Adipocyte (in vitro differentiated cells): ENCODE data around the gene MYLK4.

Experiments used
- DNase-seq: peaks from one replicate; pipeline ENCODE4 v3.0.0-alpha.2; 2015; ENCODE audit warnings: low read depth
- H3K27me3 ChIP-seq: replicated peaks from 2 replicates; pipeline ENCODE4 v1.7.0; 2013; ENCODE audit warnings: mild to moderate bottlenecking, low read length, moderate library complexity; ENCODE audit not compliant: control insufficient read depth, insufficient read depth
- H3K36me3 ChIP-seq: 2 replicates; pipeline ENCODE4 v1.7.0; 2013; ENCODE audit warnings: low read length, mild to moderate bottlenecking, moderate library complexity; ENCODE audit not compliant: control insufficient read depth, insufficient read depth, severe bottlenecking
- H3K4me1 ChIP-seq: 2 replicates; pipeline ENCODE4 v1.7.0; 2013; ENCODE audit warnings: mild to moderate bottlenecking, low read length, moderate library complexity; ENCODE audit not compliant: control insufficient read depth, insufficient read depth
- H3K4me3 ChIP-seq: 2 replicates; pipeline ENCODE4 v1.7.0; 2013; ENCODE audit warnings: mild to moderate bottlenecking, low read length, moderate library complexity
- H3K9ac ChIP-seq: 2 replicates; pipeline ENCODE4 v1.7.0; 2013; ENCODE audit warnings: mild to moderate bottlenecking, low read length, moderate library complexity
- H3K9me3 ChIP-seq: 2 replicates; pipeline ENCODE4 v1.7.0; 2013; ENCODE audit warnings: mild to moderate bottlenecking, low read length, moderate library complexity; ENCODE audit not compliant: control insufficient read depth

MYLK4 gene

DNA sequence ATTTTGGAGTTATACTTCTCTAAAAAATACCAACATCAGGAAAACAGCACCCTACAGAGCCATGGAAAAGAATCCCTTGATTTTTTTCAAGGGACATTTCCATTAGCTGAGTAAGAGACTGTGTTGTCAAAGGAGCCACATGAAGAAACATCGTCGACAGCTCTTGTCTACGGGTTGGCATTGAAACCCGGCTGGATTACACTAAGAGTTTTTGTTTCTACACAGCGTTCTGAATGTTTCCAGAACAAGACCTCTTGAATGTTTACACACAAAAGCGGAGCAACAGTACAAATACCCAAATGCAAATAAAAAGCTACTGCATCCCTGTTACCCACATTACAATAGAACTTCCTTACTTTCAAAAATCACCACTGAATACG lies 2.4 kb upstream of the MYLK4 start:
- no peak for DNase-seq
- Histone ChIP-seq H3K27me3 (no peaks in the 10 kb centered on the region), H3K4me1 (peaks cover 4% of the 10 kb centered on the region), H3K9me3 (no peaks in the 10 kb centered on the region), H3K36me3 (no peaks in the 10 kb centered on the region), H3K4me3 (no peak overlapping the region), H3K9ac (no peak overlapping the region)

DNA sequence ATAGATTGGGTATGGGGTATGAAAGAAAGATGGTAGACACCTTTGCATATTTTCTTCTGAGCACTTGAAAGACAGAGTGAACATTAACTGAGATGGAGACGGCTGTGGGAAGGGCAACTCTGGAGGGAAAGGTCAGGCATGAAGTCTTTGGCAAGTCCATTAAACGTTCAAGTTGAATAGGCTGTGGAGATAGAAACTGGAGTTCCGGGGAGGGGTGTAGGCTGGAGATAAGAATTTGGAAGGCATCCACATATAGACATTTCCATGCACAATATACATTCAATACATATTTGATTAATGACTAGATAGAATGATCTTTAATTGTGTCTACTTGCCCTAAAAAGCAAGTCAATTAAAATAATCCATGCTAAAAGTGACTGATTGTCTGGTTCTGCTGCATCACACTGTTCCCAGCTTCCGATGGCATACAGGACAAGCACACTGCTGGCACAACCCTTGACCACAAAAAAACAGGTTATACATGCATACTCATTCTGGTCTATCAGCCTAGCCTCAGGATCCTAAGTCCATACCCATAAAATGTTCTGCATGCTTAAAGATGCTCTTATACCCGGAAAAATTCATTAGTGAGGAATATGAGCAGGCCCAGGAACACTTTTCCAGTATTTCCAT lies 1.9 kb upstream of the MYLK4 start:
- Histone ChIP-seq H3K9me3 (no peaks in the 10 kb centered on the region), H3K4me3 (no peak overlapping the region), H3K27me3 (no peaks in the 10 kb centered on the region), H3K36me3 (no peaks in the 10 kb centered on the region), H3K9ac (no peak overlapping the region), H3K4me1 (peaks cover 4% of the 10 kb centered on the region)
- no peak for DNase-seq

DNA sequence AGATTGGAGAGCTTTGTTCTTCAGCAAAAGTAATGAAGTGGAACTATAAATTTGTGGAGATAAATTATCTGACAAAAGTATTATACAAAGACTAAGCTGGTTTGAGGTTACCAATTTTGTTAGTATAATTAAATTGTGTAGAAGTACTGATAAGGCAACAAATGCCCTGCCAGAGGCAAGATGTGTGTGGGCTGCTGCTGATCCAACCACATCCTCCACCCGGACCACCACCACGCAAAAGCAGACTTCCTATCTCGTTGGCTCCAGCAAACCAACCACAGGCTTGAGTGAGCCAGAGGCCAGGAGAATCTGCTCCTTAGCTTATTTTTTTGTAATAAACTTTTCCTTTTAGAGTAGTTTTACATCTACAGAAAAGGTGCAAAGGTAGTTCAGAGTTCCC lies 1.1 kb upstream of the MYLK4 start:
- Histone ChIP-seq H3K9me3 (no peaks in the 10 kb centered on the region), H3K27me3 (no peaks in the 10 kb centered on the region), H3K4me3 (no peak overlapping the region), H3K4me1 (peaks cover 4% of the 10 kb centered on the region), H3K9ac (no peak overlapping the region), H3K36me3 (no peaks in the 10 kb centered on the region)
- no peak for DNase-seq

DNA sequence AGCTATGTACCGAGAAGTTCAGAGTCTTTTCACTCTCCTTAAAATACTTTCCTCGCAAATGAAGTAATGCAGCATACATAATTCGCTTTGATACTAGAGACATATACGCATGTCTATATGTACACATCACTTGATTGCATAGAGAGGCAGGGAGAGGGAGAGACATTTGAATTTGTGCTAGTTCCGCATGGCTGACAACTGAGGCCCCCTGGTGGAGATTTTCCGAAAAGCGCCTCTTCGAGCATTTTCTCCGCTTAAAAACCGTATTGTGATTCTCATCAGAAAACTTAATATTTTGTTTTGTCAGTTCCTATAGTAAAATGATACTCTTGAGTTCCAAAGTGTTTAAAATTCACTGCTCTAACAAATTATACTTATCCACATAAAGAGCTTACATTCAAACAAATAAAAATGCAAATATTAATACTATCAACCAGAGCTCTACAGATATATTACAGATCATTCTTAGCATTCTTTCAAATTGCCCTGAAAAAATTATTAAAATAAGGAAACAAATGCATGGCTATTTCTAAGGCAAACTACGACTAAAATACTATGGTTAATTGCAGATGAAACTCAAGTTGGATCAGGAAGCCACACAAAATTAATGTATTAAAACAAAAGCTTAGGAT lies 637 bp downstream of the MYLK4 start:
- H3K4me1 ChIP-seq, result peaks cover 4% of the 10 kb centered on the region
- peak overlapping the region; percentile 18 for H3K9ac ChIP-seq
- H3K36me3 ChIP-seq, result no peaks in the 10 kb centered on the region
- no peaks in the 10 kb centered on the region for H3K27me3 ChIP-seq
- H3K4me3 ChIP-seq, result peak overlapping the region; percentile 76
- H3K9me3 ChIP-seq, result no peaks in the 10 kb centered on the region
- DNase-seq, result peak; percentile 85

DNA sequence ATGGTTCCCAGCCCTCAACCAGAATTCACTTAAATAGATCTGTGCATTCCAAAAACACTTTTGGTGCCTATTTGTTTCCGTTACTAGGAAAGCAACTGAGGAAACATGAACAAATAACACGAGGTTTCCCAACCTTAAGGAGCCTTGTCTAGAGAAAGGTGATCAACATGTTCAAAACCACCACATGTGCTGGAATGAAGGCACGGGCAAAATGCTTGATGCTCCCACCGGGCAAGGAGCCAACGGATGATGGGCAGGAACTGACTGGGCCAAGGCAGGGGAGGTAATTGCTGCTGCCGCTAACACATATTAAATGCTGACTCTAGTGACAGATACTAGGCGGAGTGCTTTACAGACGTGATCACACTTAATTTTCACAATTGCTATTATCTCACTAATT lies 2.5 kb downstream of the MYLK4 start:
- H3K4me3 ChIP-seq, result no peak overlapping the region
- H3K9ac ChIP-seq, result no peak overlapping the region
- H3K36me3 ChIP-seq, result no peaks in the 10 kb centered on the region
- no peak for DNase-seq
- peaks cover 4% of the 10 kb centered on the region for H3K4me1 ChIP-seq
- H3K27me3 ChIP-seq, result no peaks in the 10 kb centered on the region
- no peaks in the 10 kb centered on the region for H3K9me3 ChIP-seq

DNA sequence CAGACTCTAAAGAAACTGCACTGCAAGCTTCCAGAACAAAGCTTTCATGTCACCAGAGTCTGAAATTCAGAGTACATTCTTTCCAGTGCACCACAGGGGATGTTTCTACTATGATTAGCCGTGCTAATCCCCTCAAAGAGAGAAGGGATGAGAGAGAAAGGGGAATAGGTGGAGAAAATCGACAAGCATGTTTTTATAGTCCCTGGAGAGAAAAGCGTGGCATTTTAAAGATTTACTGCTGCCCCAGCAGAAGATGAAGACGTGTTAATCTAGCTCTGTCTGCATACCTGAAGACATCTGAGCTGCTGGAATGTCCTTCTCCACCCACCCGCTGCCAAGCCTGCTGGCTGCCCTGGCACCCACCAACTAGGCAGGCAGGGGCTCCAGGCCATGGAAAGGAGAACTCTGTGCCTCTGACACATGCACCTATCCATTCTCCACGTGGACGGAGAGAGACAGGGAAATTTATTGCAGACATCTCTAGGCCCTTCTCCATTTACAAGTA lies 4.1 kb downstream of the MYLK4 start:
- H3K36me3 ChIP-seq, result no peaks in the 10 kb centered on the region

DNA sequence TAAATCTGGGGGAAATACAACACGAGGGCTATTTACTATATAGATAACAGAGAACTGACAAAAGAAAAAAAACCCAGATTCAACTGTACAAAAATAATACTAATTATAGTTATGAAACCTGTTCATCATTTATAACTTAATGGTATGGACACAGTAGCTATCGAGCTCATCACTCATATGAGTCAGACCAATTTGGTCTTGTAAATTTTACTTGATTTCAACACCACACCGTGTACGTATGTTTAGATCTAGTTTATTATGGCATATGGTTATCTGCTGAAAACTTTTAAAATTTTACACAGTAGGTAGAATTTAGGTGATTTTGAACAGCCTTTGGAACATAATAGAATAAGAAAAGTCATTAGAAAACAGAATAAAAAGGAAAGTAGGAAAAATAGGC lies 5.5 kb downstream of the MYLK4 start:
- no peaks in the 10 kb centered on the region for H3K9me3 ChIP-seq
- no peak for DNase-seq
- H3K4me1 ChIP-seq, result peaks cover 8% of the 10 kb centered on the region
- H3K27me3 ChIP-seq, result no peaks in the 10 kb centered on the region
- H3K36me3 ChIP-seq, result no peaks in the 10 kb centered on the region
- H3K9ac ChIP-seq, result no peak overlapping the region
- no peak overlapping the region for H3K4me3 ChIP-seq

More for the DNA sequence above, 4.1 kb downstream of the MYLK4 start:
- H3K4me1 ChIP-seq, result peaks cover 8% of the 10 kb centered on the region
- no peak overlapping the region for H3K4me3 ChIP-seq
- no peak overlapping the region for H3K9ac ChIP-seq
- no peaks in the 10 kb centered on the region for H3K27me3 ChIP-seq
- no peak for DNase-seq
- no peaks in the 10 kb centered on the region for H3K9me3 ChIP-seq

DNA sequence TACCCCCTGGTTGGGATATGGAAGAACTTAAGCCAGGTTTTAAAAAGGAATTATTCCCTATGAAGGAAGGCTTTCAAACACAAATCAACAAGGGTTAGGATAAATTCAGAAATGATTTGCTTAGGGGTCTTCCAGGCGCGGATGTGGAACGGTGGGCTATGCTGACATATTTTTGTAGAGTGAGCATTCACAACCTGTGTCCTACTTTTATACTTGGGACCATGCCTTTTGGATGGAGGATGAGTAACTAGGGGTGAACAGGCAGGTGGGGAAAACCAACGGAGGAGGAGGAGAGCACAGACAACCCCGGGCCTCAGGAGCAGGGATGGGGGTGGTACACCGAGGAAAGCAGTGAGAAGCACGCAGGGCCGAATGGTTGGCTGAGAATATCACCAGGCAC lies 5.9 kb downstream of the MYLK4 start:
- H3K4me1 ChIP-seq, result peaks cover 7% of the 10 kb centered on the region
- no peaks in the 10 kb centered on the region for H3K36me3 ChIP-seq
- no peak for DNase-seq
- H3K9me3 ChIP-seq, result no peaks in the 10 kb centered on the region
- H3K27me3 ChIP-seq, result no peaks in the 10 kb centered on the region
- no peak overlapping the region for H3K9ac ChIP-seq
- no peak overlapping the region for H3K4me3 ChIP-seq

DNA sequence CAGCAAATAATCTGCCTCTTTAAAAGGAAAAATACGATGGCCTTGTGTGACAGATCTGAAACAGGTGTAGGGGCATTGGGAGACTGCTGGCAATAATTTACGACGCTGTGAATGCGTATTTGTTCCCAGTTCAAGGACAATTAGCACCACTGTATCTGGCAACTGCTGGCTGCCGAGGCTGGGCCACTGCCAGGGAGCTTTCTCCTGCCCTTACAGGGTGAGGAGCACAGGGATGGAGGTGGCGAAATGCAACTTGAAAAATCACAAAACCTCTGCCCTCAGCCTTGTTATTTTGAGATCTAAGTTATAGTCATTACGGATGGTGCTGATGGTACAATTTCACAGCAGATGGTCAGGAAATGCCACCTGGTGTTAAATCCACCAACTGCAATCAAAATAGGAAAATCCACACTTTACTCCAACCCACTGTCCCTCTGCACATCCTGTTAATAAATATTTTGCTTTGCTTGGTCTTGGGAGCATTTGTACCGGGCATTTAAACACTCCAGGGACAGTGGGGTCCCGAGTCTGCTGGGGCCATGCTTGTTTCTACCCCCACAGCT lies 6.4 kb downstream of the MYLK4 start:
- no peak overlapping the region for H3K4me3 ChIP-seq
- no peaks in the 10 kb centered on the region for H3K9me3 ChIP-seq
- H3K27me3 ChIP-seq, result no peaks in the 10 kb centered on the region
- no peak overlapping the region for H3K9ac ChIP-seq
- peaks cover 4% of the 10 kb centered on the region for H3K4me1 ChIP-seq
- DNase-seq, result no peak
- no peaks in the 10 kb centered on the region for H3K36me3 ChIP-seq

DNA sequence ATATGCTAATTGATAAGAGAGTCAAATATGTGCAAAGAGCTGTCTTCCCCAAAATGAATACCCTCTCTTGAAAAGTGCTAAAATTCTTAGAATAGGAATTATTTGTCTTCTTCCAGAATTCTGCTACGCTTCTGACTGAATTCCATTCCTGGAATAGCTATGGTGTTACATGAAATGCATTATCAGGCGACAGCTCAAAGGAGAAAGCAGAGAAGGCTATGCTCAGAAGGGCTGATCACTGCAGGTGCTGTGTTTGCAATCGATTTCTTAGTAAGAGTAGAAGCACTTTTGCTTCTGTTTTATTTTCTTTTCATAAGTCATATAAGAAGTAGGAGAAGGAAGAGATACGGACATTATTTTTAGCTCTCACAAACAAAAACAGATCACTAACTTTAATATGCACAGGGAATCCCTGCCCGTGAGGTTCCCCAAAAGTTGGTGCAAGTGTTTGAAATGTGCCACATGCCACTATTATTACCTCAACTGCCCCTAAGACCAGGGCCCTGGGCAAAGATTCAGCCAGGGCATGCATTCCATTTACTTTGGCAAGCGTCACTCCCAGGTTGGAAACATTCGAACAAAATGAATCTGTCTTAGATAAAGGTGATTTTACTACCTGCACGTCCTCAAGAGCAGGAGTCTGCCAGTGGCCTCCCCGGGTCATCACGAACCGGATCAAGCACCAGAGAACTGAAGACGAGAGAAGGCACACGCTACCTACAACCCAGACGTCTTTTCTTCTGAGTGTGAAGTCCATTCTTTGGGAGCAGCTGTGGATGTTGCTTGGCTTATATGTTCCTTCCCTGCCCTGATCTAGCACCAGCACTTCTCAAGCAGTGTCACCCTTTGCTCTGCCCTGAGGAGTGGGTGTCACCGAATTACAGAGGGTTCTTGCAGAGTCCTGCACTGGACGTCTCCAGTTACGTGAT lies 7.2 kb downstream of the MYLK4 start:
- H3K27me3 ChIP-seq, result no peaks in the 10 kb centered on the region
- no peak overlapping the region for H3K9ac ChIP-seq
- H3K36me3 ChIP-seq, result no peaks in the 10 kb centered on the region
- no peak overlapping the region for H3K4me3 ChIP-seq
- no peak for DNase-seq
- H3K9me3 ChIP-seq, result no peaks in the 10 kb centered on the region
- peaks cover 4% of the 10 kb centered on the region for H3K4me1 ChIP-seq

DNA sequence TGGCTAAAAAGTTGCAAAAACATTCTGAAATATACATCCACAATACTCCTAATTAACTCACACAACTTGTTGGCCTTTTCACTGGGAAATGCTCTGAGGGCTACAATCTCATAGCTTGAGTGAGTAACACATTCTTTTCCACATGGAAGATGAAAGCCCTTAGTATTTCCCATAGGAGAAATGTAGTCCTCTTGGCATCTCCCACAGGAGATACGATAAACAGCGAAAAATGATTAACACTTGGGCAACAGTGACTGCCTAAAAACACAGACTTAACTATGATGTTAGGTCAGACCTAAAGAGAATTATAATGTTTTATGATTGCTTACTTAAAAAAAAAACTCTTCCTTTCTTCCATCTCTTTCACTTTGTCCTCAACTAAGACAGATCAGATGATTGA lies 9.0 kb downstream of the MYLK4 start:
- no peaks in the 10 kb centered on the region for H3K27me3 ChIP-seq
- no peak overlapping the region for H3K4me3 ChIP-seq
- H3K9me3 ChIP-seq, result no peaks in the 10 kb centered on the region
- H3K4me1 ChIP-seq, result peaks cover 4% of the 10 kb centered on the region
- no peaks in the 10 kb centered on the region for H3K36me3 ChIP-seq
- H3K9ac ChIP-seq, result no peak overlapping the region
- DNase-seq, result no peak
